Kidney capillary endothelial cell (primary cell): Measurements from ENCODE around the gene SYNDIG1.
A peak's percentile ranks its signal among the peaks of the same experiment; 100 is the strongest.

Experiments used
- DNase-seq: peaks from one replicate; pipeline ENCODE4 v3.0.0-alpha.2; 2018; ENCODE audit warnings: low spot score

Gene SYNDIG1

GRCh38 chr20:24448170-24448569 is 21.3 kb upstream of the SYNDIG1 start:
- no peak for DNase-seq

GRCh38 chr20:24449026-24449720 is 20.3 kb upstream of the SYNDIG1 start:
- no peak for DNase-seq

GRCh38 chr20:24450177-24450576 is 19.3 kb upstream of the SYNDIG1 start:
- DNase-seq, result no peak

- no peak for DNase-seq
Observed at GRCh38 chr20:24450624-24451376, 18.6 kb upstream of the SYNDIG1 start.

GRCh38 chr20:24451428-24451827 is 18.0 kb upstream of the SYNDIG1 start:
- DNase-seq, result no peak

GRCh38 chr20:24452016-24452415 is 17.4 kb upstream of the SYNDIG1 start:
- no peak for DNase-seq

- DNase-seq, result no peak
Observed at GRCh38 chr20:24452498-24453127, 16.8 kb upstream of the SYNDIG1 start.

- DNase-seq, result no peak
Observed at GRCh38 chr20:24453869-24454268, 15.6 kb upstream of the SYNDIG1 start.

GRCh38 chr20:24455081-24455480 is 14.3 kb upstream of the SYNDIG1 start:
- no peak for DNase-seq

GRCh38 chr20:24456398-24456781 is 13.0 kb upstream of the SYNDIG1 start:
- DNase-seq, result no peak

GRCh38 chr20:24458436-24458835 is 11.0 kb upstream of the SYNDIG1 start:
- no peak for DNase-seq

- no peak for DNase-seq
Observed at GRCh38 chr20:24459733-24460132, 9.7 kb upstream of the SYNDIG1 start.

- DNase-seq, result no peak
Observed at GRCh38 chr20:24460712-24461111, 8.7 kb upstream of the SYNDIG1 start.

GRCh38 chr20:24461848-24462247 is 7.6 kb upstream of the SYNDIG1 start:
- no peak for DNase-seq

- DNase-seq, result no peak
Observed at GRCh38 chr20:24462460-24463010, 6.9 kb upstream of the SYNDIG1 start.

GRCh38 chr20:24465159-24465558 is 4.3 kb upstream of the SYNDIG1 start:
- no peak for DNase-seq

- DNase-seq, result no peak
Observed at GRCh38 chr20:24465730-24466129, 3.7 kb upstream of the SYNDIG1 start.

- no peak for DNase-seq
Observed at GRCh38 chr20:24468401-24469115, 871 bp upstream of the SYNDIG1 start.

- DNase-seq, result peak; percentile 7
Observed at GRCh38 chr20:24469894-24470745, 691 bp downstream of the SYNDIG1 start.

GRCh38 chr20:24470746-24471582 is 1.5 kb downstream of the SYNDIG1 start:
- DNase-seq, result no peak
